Neutrophil (primary cell): ENCODE data around the gene ADGRG1.

Experiments used
- H3K27ac ChIP-seq: fragments of 200-600 bp; sonication (generic); 2 replicates; pipeline ENCODE4 v1.5.1; 2016; ENCODE audit warnings: mild to moderate bottlenecking, moderate library complexity
- H3K27me3 ChIP-seq: fragments of 200-600 bp; sonication (generic); 2 replicates; pipeline ENCODE4 v1.6.0; 2016; ENCODE audit warnings: mild to moderate bottlenecking
- H3K36me3 ChIP-seq: fragments of 200-600 bp; sonication (generic); 2 replicates; pipeline ENCODE4 v1.5.1; 2017
- H3K4me1 ChIP-seq, 2 experiments: fragments of 200-600 bp in 1 of 2; sonication (generic) in 1 of 2; 1 replicate in 1 of 2; 2 replicates in 1 of 2; pipeline versions ENCODE4 v1.5.1 to v1.6.1; 2013 to 2016; ENCODE audit warnings: low read depth in 1 of 2, low read length in 1 of 2, mild to moderate bottlenecking in 1 of 2, moderate library complexity in 1 of 2; ENCODE audit not compliant: control insufficient read depth in 1 of 2, insufficient read depth in 1 of 2
- H3K4me3 ChIP-seq, 2 experiments: fragments of 200-600 bp in 1 of 2; sonication (generic) in 1 of 2; 1 replicate in 1 of 2; 2 replicates in 1 of 2; pipeline ENCODE4 v1.5.1; 2013 to 2016; ENCODE audit warnings: low read depth in 1 of 2, low read length in 1 of 2, mild to moderate bottlenecking in 1 of 2, moderate library complexity in 1 of 2
- H3K9me3 ChIP-seq: fragments of 200-600 bp; sonication (generic); 2 replicates; pipeline ENCODE4 v1.5.1; 2016
- TF ChIP-seq, protein P1 (sequence below): fragments of 200-600 bp; sonication (generic); IDR thresholded peaks from 2 replicates; pipeline ENCODE4 v1.5.1; 2016; ENCODE audit warnings: antibody characterized with exemption

The ADGRG1 gene

DNA sequence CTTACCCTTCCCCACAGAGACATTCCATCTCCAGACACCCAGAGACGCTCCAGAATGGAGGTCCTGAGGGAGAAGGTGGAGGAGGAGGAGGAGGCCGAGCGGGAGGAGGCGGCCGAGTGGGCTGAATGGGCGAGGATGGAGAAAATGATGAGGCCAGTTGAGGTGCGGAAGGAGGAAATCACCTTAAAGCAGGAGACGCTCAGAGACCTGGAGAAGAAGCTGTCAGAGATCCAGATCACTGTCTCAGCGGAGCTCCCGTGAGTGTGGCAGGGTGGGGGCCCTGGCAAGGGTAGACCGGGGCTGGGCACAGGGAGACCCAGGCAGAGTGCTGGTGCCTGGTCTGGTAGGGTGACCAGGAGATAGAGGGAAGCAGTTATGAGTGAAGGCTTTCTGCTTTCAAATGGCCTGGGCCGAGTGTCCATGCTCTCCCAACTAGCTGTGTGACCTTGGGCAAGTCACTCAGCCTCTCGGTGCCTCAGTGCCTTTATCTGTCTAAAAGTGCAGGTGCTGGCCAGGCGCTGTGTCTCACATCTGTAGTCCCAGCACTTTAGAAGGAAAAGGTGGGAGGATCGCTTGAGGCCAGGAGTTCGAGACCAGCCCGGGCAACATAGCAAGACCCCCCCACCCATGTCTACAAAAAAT is 69.6 kb downstream of the ADGRG1 start:
- H3K27me3 ChIP-seq: no peaks in the 10 kb centered on the region
- peaks cover 26% of the 10 kb centered on the region in 2 experiments for H3K4me1 ChIP-seq
- H3K27ac ChIP-seq: no peak overlapping the region
- H3K4me3 ChIP-seq: no peak overlapping the region
- no peaks in the 10 kb centered on the region for H3K36me3 ChIP-seq
- TF ChIP-seq, protein P1, sequence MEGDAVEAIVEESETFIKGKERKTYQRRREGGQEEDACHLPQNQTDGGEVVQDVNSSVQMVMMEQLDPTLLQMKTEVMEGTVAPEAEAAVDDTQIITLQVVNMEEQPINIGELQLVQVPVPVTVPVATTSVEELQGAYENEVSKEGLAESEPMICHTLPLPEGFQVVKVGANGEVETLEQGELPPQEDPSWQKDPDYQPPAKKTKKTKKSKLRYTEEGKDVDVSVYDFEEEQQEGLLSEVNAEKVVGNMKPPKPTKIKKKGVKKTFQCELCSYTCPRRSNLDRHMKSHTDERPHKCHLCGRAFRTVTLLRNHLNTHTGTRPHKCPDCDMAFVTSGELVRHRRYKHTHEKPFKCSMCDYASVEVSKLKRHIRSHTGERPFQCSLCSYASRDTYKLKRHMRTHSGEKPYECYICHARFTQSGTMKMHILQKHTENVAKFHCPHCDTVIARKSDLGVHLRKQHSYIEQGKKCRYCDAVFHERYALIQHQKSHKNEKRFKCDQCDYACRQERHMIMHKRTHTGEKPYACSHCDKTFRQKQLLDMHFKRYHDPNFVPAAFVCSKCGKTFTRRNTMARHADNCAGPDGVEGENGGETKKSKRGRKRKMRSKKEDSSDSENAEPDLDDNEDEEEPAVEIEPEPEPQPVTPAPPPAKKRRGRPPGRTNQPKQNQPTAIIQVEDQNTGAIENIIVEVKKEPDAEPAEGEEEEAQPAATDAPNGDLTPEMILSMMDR: no peak
- no peaks in the 10 kb centered on the region for H3K9me3 ChIP-seq

DNA sequence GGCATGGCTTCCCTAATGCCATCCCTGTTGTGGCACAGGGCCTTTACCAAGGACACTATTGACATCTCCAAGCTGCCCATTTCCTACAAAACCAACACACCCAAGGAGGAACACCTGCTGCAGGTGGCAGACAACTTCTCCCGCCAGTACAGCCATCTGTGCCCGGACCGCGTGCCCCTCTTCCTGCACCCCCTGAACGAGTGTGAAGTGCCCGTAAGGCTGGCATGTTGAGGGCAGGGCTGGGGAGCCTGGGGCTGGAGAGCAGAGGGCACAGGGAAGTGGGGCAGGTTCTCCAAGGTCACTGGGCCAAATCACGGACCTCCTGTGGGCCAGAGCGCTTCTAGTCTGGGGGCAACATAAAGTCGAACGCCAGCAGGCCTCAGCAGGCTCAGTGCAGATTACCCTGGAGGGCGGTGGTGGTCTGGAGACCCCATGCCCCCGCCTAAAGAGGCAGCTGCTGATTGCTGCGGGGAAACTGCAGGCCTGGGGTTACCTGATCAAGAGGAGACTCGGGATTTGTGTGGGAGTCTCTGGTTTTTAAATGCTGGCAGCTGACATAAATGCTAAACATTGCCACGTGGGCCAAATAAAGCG is 70.5 kb downstream of the ADGRG1 start:
- Histone ChIP-seq H3K27ac (no peak overlapping the region), H3K9me3 (no peaks in the 10 kb centered on the region), H3K36me3 (no peaks in the 10 kb centered on the region), H3K4me3 (no peak overlapping the region), H3K4me1 (peaks cover 21 to 25% of the 10 kb centered on the region in 2 experiments), H3K27me3 (no peaks in the 10 kb centered on the region)
- TF ChIP-seq, protein P1: no peak

DNA sequence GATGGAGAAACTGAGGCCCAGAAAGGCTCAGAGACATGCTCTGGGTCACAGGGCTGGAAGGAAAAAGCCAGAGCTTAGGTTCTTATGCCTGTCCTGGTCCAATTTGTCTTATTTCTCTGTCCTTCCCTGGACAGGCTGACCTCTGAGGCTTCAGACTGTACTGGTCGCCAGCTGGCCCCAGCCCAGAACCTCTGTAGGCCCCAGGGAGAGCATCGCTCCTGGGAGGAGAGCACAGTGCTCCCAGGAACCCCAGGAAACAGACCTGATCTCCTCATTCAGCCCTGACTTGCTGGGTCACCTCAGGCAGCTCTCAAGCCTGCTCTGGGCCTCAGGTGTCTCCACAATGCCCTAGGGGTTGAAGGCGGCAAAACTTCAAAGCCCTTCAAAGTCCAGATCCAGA is 71.1 kb downstream of the ADGRG1 start:
- Histone ChIP-seq H3K27me3 (no peaks in the 10 kb centered on the region), H3K9me3 (no peaks in the 10 kb centered on the region), H3K4me3 (no peak overlapping the region), H3K36me3 (no peaks in the 10 kb centered on the region), H3K27ac (no peak overlapping the region), H3K4me1 (peaks cover 16 to 19% of the 10 kb centered on the region in 2 experiments)
- TF ChIP-seq, protein P1: no peak

DNA sequence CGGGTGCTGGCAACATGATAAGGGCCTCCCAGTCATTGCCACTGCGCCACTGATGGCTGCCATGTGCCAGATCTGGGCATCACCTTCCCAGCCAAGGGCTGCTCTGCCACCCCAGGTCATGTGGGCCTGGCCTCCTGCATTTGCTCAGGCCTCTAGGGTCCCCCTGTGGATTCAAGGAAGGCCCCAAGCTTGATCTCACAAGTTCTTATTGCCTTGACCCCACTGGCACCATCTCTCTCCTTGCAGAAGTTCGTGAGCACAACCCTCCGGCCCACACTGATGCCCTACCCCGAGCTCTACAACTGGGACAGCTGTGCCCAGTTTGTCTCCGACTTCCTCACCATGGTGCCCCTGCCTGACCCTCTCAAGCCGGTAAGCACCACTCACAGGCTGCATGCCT is 71.5 kb downstream of the ADGRG1 start:
- Histone ChIP-seq H3K4me1 (peaks cover 12 to 15% of the 10 kb centered on the region in 2 experiments), H3K9me3 (no peaks in the 10 kb centered on the region), H3K27me3 (no peaks in the 10 kb centered on the region), H3K4me3 (no peak overlapping the region), H3K36me3 (no peaks in the 10 kb centered on the region), H3K27ac (no peak overlapping the region)
- TF ChIP-seq, protein P1: no peak

DNA sequence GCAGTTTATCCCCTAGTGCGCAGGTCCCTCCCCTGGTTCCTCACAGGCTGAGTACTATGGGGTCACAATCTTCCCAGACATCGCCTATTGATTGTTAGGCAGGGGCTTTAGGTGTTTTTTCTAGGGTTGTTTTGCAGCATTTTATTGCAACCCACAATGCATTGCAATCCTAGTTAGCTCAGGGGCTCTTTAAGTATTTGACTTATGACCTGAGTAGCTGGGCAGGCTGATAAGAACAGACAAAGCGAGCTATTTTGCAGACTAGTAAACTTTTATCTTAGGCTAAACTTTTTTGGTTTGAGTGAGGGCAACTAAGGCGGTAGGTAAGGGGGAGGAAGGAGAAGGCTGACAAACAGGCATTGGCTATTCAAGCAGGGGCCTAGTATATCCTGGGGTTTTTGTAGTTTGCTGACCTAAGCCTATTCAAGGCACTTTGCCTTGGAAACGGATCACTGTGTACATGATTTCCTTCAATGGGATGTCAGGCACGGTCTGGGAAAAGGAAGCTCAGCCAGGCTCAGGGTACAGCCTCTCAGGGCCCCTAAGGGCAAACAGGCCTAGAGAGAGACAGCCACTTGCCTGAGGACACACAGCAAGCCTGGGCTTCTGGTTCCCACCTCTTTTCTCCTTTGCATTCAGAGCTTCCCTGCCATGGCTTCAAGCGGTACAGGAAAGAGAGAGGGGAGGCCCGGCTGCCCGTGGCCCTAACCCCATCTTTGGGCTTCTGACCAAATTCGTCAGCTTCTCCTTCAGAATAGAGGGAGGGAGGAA is 72.5 kb downstream of the ADGRG1 start:
- H3K9me3 ChIP-seq: no peaks in the 10 kb centered on the region
- peaks cover 2 to 4% of the 10 kb centered on the region in 2 experiments for H3K4me1 ChIP-seq
- no peaks in the 10 kb centered on the region for H3K27me3 ChIP-seq
- no peaks in the 10 kb centered on the region for H3K36me3 ChIP-seq
- TF ChIP-seq, protein P1: no peak
- H3K27ac ChIP-seq: no peak overlapping the region
- no peak overlapping the region for H3K4me3 ChIP-seq
